ENCODE results near the gene BPIFB3.

DNA sequence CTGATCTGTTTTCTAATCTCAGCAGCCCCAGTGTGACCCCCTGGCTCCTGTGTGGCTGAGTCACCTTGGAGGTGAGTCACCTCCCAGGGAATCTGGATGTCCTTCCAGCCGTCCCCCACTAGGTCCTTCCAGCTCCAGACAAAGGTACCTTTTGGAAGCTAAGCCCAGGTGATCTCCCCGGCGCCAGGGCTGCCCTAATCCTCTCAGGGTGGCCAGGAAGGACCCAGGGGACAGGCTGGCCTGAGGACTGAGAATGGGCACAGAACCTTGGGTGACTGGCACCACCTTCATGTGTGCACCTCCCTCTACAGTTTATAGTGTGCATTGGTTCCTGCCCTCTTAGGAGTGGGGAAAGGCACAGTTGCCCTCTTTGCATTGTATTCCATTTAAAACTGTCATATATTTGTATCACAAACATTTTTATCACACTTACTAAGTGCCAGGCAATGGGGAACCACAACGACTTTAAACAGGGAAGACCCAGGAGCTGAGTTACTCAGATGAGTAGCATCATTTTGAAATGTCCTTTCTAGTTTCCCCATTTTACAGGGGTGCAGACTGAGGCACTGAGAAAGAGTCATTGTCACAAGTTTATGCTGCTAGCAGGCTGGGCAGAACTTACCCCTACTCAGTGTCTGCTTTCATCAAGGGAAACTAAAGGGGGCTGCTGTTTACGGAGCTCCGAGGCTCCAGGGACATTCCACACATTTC lies 23.1 kb downstream of the BPIFB3 start:
- TF ChIP-seq CTCF (IDR thresholded peaks at IDR 0.05), result no peak
- no peak for TF ChIP-seq POLR2A (IDR thresholded peaks at IDR 0.05)

Data from vagina (tissue), 2 donors.